Measurements from ENCODE around the gene SPDYC. TPM values are rescaled to one million over a fixed set of nuclear protein-coding genes. Genes with fewer than 3 reads are reported as not detected.

SPDYC gene
- total and polyA plus RNA-seq, 2 donors (not counting 1 experiment from before 2014, with no cell fraction given) = not detected

- peaks cover 23% of the 10 kb centered on the region for H3K79me2 ChIP-seq (ENCODE audit: control insufficient read depth, insufficient read depth, low read length)
- no peak overlapping the region for H2AFZ ChIP-seq (ENCODE audit: low read length)
- H4K20me1 ChIP-seq (ENCODE audit: control insufficient read depth, extremely low read depth, insufficient read depth, low read length) = no peaks in the 10 kb centered on the region
- no peak overlapping the region for H3K27ac ChIP-seq (ENCODE audit: insufficient read depth, low read length)
- peaks cover 8% of the 10 kb centered on the region for H3K36me3 ChIP-seq (ENCODE audit: control insufficient read depth, insufficient read depth, low read length)
- H3K4me1 ChIP-seq (ENCODE audit: control insufficient read depth, extremely low read depth, insufficient read depth, low read length) = peaks cover 10% of the 10 kb centered on the region
- peaks cover 5% of the 10 kb centered on the region for H3K27me3 ChIP-seq (ENCODE audit: control insufficient read depth, insufficient read depth, low read length)
- DNase-seq (ENCODE audit: low read depth in 2 of 2) = no peak
- no peaks in the 10 kb centered on the region for H3K9me3 ChIP-seq (ENCODE audit: control insufficient read depth, insufficient read depth, low read depth, low read length)
- no peak overlapping the region for H3K4me2 ChIP-seq (ENCODE audit: extremely low read depth, insufficient read depth, low read length)
- H3K4me3 ChIP-seq (replicated peaks in 1 of 4; ENCODE audit: control extremely low read depth in 1 of 4, insufficient read depth in 1 of 4, low read depth in 3 of 4, low read length in 4 of 4) = no peak overlapping the region
- no peak overlapping the region for H3K9ac ChIP-seq (ENCODE audit: insufficient read depth, low read length)
- no peak for TF ChIP-seq CTCF (conservative IDR thresholded peaks at IDR 0.05 in 1 of 2, IDR thresholded peaks at IDR 0.05 in 1 of 2; ENCODE audit: low read depth in 1 of 2, low read length in 2 of 2)
- no peak for TF ChIP-seq EZH2 (IDR thresholded peaks at IDR 0.05; ENCODE audit: low read length, missing control alignments)
Observed at GRCh38 chr11:65136515-65137096, 33.4 kb upstream of the SPDYC start.

- Histone ChIP-seq H3K4me3 (replicated peaks in 1 of 4; ENCODE audit: control extremely low read depth in 1 of 4, insufficient read depth in 1 of 4, low read depth in 3 of 4, low read length in 4 of 4) (no peak overlapping the region), H2AFZ (ENCODE audit: low read length) (no peak overlapping the region), H3K9me3 (ENCODE audit: control insufficient read depth, insufficient read depth, low read depth, low read length) (no peaks in the 10 kb centered on the region), H3K27ac (ENCODE audit: insufficient read depth, low read length) (no peak overlapping the region), H3K4me1 (ENCODE audit: control insufficient read depth, extremely low read depth, insufficient read depth, low read length) (no peaks in the 10 kb centered on the region), H3K4me2 (ENCODE audit: extremely low read depth, insufficient read depth, low read length) (no peak overlapping the region), H3K9ac (ENCODE audit: insufficient read depth, low read length) (no peak overlapping the region), H3K36me3 (ENCODE audit: control insufficient read depth, insufficient read depth, low read length) (no peaks in the 10 kb centered on the region), H4K20me1 (ENCODE audit: control insufficient read depth, extremely low read depth, insufficient read depth, low read length) (no peaks in the 10 kb centered on the region), H3K79me2 (ENCODE audit: control insufficient read depth, insufficient read depth, low read length) (no peaks in the 10 kb centered on the region), H3K27me3 (ENCODE audit: control insufficient read depth, insufficient read depth, low read length) (peaks cover 15% of the 10 kb centered on the region)
- no peak for TF ChIP-seq CTCF (conservative IDR thresholded peaks at IDR 0.05 in 1 of 2, IDR thresholded peaks at IDR 0.05 in 1 of 2; ENCODE audit: low read depth in 1 of 2, low read length in 2 of 2)
- TF ChIP-seq EZH2 (IDR thresholded peaks at IDR 0.05; ENCODE audit: low read length, missing control alignments) = no peak
- no peak for DNase-seq (ENCODE audit: low read depth in 2 of 2)
Observed at GRCh38 chr11:65141896-65142494, 28.0 kb upstream of the SPDYC start.

- H3K4me2 ChIP-seq (ENCODE audit: extremely low read depth, insufficient read depth, low read length) = no peak overlapping the region
Observed at GRCh38 chr11:65147352-65148075, 22.5 kb upstream of the SPDYC start.

More at GRCh38 chr11:65147352-65148075, 22.5 kb upstream of the SPDYC start:
- H3K9ac ChIP-seq (ENCODE audit: insufficient read depth, low read length) = no peak overlapping the region
- no peak overlapping the region for H3K4me3 ChIP-seq (replicated peaks in 1 of 4; ENCODE audit: control extremely low read depth in 1 of 4, insufficient read depth in 1 of 4, low read depth in 3 of 4, low read length in 4 of 4)
- H3K4me1 ChIP-seq (ENCODE audit: control insufficient read depth, extremely low read depth, insufficient read depth, low read length) = peaks cover 2% of the 10 kb centered on the region
- no peak for DNase-seq (ENCODE audit: low read depth in 2 of 2)
- no peaks in the 10 kb centered on the region for H3K9me3 ChIP-seq (ENCODE audit: control insufficient read depth, insufficient read depth, low read depth, low read length)
- no peaks in the 10 kb centered on the region for H3K36me3 ChIP-seq (ENCODE audit: control insufficient read depth, insufficient read depth, low read length)
- no peaks in the 10 kb centered on the region for H3K79me2 ChIP-seq (ENCODE audit: control insufficient read depth, insufficient read depth, low read length)
- H2AFZ ChIP-seq (ENCODE audit: low read length) = no peak overlapping the region
- H3K27ac ChIP-seq (ENCODE audit: insufficient read depth, low read length) = no peak overlapping the region
- H4K20me1 ChIP-seq (ENCODE audit: control insufficient read depth, extremely low read depth, insufficient read depth, low read length) = no peaks in the 10 kb centered on the region
- no peak for TF ChIP-seq CTCF (conservative IDR thresholded peaks at IDR 0.05 in 1 of 2, IDR thresholded peaks at IDR 0.05 in 1 of 2; ENCODE audit: low read depth in 1 of 2, low read length in 2 of 2)
- no peak for TF ChIP-seq EZH2 (IDR thresholded peaks at IDR 0.05; ENCODE audit: low read length, missing control alignments)
- H3K27me3 ChIP-seq (ENCODE audit: control insufficient read depth, insufficient read depth, low read length) = peaks cover 3% of the 10 kb centered on the region

Measured in fibroblast of lung (primary cell).